ENCODE data around the gene HS2ST1.

GRCh38 chr1:87106867-87107266, 192.4 kb downstream of the HS2ST1 start:
- TF ChIP-seq CTCF (IDR thresholded peaks at IDR 0.05) (no peak), POLR2AphosphoS5 (IDR thresholded peaks at IDR 0.05; ENCODE audit: insufficient read depth in 1 of 2, low read depth in 1 of 2) (no peak)

Data from vagina (tissue), 2 donors.